ENCODE measurements around the gene GNA15. TPM values are rescaled to one million over a fixed set of nuclear protein-coding genes. Genes with fewer than 3 reads are reported as not detected.
"Not testable (repeated sequence)": the region's sequence is repeated elsewhere in the genome, so short reads cannot be mapped to it uniquely, and the experiment has no call there.

The GNA15 gene
- total RNA-seq, 1 donor from 2014 or later: 2.9 TPM

DNA sequence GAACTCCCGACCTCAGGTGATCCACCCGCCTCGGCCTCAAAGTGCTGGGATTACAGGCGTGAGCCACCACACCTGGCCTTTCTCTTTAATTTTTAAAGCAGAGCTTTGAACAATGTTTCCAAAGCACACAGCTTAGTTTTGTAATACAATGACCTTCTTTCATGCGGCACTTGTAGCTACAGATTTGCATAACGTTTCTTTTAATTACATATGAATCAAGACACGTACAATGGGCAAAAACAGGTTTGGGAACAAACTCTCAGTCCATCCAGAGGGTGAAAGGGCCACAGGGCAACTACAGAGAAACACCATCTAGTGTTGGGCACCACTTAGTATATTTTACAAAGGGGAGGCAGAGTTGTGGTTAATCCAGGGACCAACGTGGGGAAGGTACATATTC is 23.7 kb downstream of the GNA15 start:
- DNase-seq (ENCODE audit: missing footprints) (no peak), ATAC-seq (no peak)
- intact Hi-C loops (cut with DNase I): no loop called here

DNA sequence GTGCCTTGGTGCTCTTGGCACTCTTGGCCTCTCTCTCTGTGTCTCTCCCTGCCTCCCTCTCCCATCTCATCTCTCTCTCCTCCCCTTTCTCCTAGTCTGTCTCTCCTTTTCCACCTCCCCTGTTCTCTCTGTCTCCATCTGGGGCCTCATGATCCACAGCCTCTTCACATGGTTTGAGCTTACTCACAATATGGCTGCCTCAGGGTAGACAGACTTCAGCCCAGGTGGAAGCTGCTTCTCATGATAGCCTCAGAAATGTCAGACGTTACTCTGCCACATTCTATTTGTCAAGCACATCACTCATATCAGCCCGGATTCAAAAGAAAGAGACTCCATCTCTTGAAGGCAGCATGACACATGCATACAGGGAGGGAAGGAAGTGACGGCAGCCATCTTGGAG is 24.4 kb downstream of the GNA15 start:
- ATAC-seq (no peak), DNase-seq (ENCODE audit: missing footprints) (no peak)
- intact Hi-C loops (cut with DNase I): loop anchor here (5.0 kb wide), 2 partner anchors 33 to 208 kb away; no protein-coding TSS in a partner anchor

DNA sequence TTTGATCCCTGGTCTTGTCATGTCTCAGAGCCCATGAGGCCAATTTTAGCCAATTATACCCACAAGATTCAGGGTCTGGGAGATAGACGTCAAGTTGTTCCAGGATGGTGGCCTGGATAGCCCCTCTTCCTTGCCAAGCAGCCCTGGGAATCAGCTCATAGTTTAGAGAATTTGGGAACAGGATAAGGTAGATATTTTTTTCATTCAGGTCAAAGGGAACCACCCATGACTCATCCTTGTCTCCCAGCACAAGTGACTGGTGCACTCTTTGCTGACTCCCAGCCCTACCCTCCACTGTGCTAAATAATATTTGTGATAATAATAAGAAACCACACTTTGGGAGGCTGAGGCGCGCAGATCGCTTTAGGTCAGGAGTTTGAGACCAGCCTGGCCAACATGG is 25.6 kb downstream of the GNA15 start:
- ATAC-seq (no peak), DNase-seq (ENCODE audit: missing footprints) (no peak)
- intact Hi-C loops (cut with DNase I): loop anchor here (5.0 kb wide), 2 partner anchors 34 to 209 kb away; no protein-coding TSS in a partner anchor

DNA sequence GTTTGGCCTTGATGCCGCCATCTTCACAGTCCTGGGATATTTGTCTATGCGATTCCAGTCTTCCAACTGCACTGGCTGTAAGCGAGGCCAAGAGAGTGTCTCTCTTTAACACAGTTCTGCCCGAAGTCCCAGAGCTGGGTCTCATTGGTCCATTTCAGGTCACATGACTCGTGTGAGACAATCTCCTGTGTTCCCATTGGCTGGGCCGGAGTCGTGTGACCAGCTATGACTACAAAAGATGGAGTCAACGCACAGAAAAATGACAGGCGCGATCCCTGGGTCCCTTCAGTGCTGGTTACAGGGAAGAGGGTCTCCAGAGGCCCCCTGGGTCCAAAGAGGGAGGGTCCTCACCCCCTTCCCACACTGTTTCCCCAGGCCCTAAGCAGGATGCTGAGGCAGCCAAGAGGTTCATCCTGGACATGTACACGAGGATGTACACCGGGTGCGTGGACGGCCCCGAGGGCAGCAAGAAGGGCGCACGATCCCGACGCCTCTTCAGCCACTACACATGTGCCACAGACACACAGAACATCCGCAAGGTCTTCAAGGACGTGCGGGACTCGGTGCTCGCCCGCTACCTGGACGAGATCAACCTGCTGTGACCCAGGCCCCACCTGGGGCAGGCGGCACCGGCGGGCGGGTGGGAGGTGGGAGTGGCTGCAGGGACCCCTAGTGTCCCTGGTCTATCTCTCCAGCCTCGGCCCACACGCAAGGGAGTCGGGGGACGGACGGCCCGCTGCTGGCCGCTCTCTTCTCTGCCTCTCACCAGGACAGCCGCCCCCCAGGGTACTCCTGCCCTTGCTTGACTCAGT is 26.8 kb downstream of the GNA15 start:
- ATAC-seq (no peak), DNase-seq (ENCODE audit: missing footprints) (no peak)
- intact Hi-C loops (cut with DNase I): loop anchor here (1.0 to 5.0 kb wide), 5 partner anchors 35 to 275 kb away; no protein-coding TSS in a partner anchor

- intact Hi-C loops (cut with DNase I): loop anchor here (1.0 to 5.0 kb wide), 5 partner anchors 36 to 276 kb away; no protein-coding TSS in a partner anchor
Measured at GRCh38 chr19:3163230-3163886, 27.5 kb downstream of the GNA15 start.

GRCh38 chr19:3163943-3164342 is 28.1 kb downstream of the GNA15 start:
- DNase-seq (ENCODE audit: missing footprints) (no peak), ATAC-seq (no peak)
- intact Hi-C loops (cut with DNase I): loop anchor here (1.0 to 5.0 kb wide), 5 partner anchors 37 to 277 kb away; no protein-coding TSS in a partner anchor

More at GRCh38 chr19:3163230-3163886, 27.5 kb downstream of the GNA15 start:
- DNase-seq (ENCODE audit: missing footprints) (peak; percentile 90), ATAC-seq (peak; percentile 82)

DNA sequence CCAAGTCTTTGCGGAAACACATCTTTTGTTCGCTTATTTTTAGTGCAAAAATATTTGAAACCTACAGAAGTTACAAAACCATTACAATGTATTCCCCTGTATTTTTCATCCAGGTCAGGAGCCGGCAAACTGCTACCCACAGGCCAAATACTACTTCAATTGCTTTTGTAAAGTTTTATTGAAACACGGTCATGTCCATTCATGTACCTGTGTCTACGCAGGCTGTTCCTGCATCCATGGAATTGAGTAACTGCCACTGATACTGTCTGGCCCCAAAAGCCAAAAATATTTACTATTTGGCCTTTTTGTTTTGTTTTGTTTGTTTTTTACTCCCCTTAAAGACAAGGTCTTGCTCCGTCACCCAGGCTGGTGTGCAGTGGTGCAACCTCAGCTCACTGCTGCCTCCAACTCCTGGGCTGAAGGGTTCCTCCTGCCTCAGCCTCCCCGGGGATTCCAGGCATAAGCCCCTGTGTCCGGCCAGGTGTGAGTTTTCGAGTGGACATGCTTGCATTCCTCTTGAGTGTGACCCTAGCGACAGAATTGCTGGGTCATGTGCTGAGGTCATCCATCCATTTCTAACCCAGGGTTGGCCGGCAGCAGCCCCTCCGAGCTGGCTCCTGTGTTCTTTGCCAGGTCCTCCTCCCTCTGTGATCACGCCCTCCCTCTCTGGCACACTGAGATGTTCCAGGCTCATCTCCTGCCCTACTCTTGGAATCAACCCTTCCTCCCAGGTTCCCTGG is 31.9 kb downstream of the GNA15 start:
- DNase-seq (ENCODE audit: missing footprints) (no peak), ATAC-seq (no peak)
- intact Hi-C loops (cut with DNase I): no loop called here

GRCh38 chr19:3171894-3172672 is 36.2 kb downstream of the GNA15 start:
- ATAC-seq: no peak
- intact Hi-C loops (cut with DNase I): no loop called here
- DNase-seq (ENCODE audit: missing footprints): no peak

GRCh38 chr19:3172673-3173000 is 36.8 kb downstream of the GNA15 start:
- intact Hi-C loops (cut with DNase I); ATAC-seq; DNase-seq (ENCODE audit: missing footprints): not testable (repeated sequence)

- ATAC-seq: no peak
- no peak for DNase-seq (ENCODE audit: missing footprints)
- intact Hi-C loops (cut with DNase I): no loop called here
Measured at GRCh38 chr19:3175781-3176714, 40.2 kb downstream of the GNA15 start.

DNA sequence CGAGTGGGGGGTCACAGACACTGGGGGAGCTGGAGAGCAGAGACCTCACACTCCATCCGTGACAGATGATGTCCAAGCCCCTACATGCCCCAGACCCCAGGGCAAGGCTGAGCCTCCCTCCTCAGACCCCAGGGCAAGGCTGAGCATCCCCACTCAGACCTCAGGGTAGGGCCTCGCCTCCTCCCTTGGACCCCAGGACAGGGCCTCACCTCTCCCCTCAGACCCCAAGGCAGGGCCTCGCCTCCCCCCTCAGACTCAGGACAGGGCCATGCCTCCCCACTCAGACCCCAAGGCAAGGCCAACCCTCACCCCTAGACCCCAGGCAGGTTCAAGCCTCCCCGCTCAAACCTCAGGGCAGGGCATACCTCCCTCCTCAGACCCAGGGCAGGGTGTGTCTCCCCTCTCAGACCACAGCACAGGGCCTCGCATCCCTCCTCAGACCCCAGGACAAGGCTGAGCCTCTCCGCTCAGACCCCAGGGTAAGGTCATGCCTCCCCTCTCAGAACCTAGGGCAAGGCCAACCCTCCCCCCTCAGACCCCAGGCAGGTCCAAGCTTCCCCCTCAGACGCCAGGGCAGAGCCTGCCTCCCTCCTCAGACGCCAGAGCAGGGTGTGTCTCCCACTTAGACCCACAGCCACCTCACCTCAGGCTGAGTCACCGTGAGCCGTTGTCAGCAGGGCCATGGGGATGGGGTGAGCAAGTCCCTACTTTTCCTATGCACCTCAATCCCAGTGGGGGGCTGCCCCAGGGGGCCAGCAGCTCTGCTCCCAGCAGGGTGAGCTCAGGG is 41.1 kb downstream of the GNA15 start:
- ATAC-seq: peak; percentile 49
- no peak for DNase-seq (ENCODE audit: missing footprints)
- intact Hi-C loops (cut with DNase I): no loop called here

DNA sequence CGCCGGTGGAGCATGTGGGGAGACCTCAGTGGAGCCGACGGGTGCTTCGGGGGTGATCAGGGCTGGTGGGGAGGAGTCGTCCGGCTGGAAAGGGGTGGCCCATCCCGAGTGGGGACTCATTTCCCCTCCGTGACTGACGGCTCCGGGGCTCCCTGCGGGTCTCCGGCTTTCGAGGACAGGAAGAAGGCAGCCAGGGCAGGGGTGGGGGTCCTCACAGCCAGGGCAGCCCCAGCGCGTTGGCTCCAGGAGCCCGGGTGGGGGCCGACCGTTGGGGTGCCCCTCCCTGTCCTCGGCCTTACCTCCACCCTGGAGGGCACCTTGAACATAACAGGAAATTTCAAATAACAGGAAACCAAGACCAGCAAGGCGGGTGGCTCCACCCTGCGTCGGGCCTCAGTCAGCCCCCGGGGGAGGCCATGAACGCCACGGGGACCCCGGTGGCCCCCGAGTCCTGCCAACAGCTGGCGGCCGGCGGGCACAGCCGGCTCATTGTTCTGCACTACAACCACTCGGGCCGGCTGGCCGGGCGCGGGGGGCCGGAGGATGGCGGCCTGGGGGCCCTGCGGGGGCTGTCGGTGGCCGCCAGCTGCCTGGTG is 42.6 kb downstream of the GNA15 start, which contains the start of gene S1PR4:
TSS of gene S1PR4 (plus strand) at position 393 of the 596 bp plus-strand sequence. CDS start at position 417, 24 bp downstream.
- intact Hi-C loops (cut with DNase I): no loop called here
- no peak for DNase-seq (ENCODE audit: missing footprints)
- ATAC-seq: peak; percentile 40

DNA sequence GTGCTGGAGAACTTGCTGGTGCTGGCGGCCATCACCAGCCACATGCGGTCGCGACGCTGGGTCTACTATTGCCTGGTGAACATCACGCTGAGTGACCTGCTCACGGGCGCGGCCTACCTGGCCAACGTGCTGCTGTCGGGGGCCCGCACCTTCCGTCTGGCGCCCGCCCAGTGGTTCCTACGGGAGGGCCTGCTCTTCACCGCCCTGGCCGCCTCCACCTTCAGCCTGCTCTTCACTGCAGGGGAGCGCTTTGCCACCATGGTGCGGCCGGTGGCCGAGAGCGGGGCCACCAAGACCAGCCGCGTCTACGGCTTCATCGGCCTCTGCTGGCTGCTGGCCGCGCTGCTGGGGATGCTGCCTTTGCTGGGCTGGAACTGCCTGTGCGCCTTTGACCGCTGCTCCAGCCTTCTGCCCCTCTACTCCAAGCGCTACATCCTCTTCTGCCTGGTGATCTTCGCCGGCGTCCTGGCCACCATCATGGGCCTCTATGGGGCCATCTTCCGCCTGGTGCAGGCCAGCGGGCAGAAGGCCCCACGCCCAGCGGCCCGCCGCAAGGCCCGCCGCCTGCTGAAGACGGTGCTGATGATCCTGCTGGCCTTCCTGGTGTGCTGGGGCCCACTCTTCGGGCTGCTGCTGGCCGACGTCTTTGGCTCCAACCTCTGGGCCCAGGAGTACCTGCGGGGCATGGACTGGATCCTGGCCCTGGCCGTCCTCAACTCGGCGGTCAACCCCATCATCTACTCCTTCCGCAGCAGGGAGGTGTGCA is 43.3 kb downstream of the GNA15 start:
- ATAC-seq (peak; percentile 14), DNase-seq (ENCODE audit: missing footprints) (no peak)
- intact Hi-C loops (cut with DNase I): no loop called here

- no peak for DNase-seq (ENCODE audit: missing footprints)
- ATAC-seq: no peak
- intact Hi-C loops (cut with DNase I): no loop called here
Measured at GRCh38 chr19:3179739-3180293, 44.0 kb downstream of the GNA15 start.

All from Right ventricle myocardium inferior (tissue), 1 donor.